Activated CD4-positive, CD25-positive, alpha-beta regulatory T cell treated with anti-CD3 and anti-CD28 coated beads, Interleukin-2, amount 50 U/mL, for 24 hours (primary cell): ENCODE results near the gene RBM33.
A peak's percentile ranks its signal among the peaks of the same experiment; 100 is the strongest.

Experiments
- ATAC-seq, 2 donors: fragments of 150-1000 bp; cut with Tn5 transposase; one replicate each; pipeline ENCODE4 v1.10.0; 2021; ENCODE audit warnings: mild to moderate bottlenecking in 1 of 2, moderate library complexity in 1 of 2

The RBM33 gene

GRCh38 chr7:155631155-155631554, 13.3 kb upstream of the RBM33 start:
- no peak for ATAC-seq

- no peak for ATAC-seq
Observed at GRCh38 chr7:155635817-155636216, 8.6 kb upstream of the RBM33 start.

- no peak for ATAC-seq
Observed at GRCh38 chr7:155637155-155637554, 7.3 kb upstream of the RBM33 start.

- no peak for ATAC-seq
Observed at GRCh38 chr7:155638366-155638765, 6.1 kb upstream of the RBM33 start.

GRCh38 chr7:155639958-155640520, 4.4 kb upstream of the RBM33 start:
- ATAC-seq = no peak

GRCh38 chr7:155640629-155641028, 3.8 kb upstream of the RBM33 start:
- ATAC-seq = no peak

GRCh38 chr7:155643804-155644177, 670 bp upstream of the RBM33 start:
- ATAC-seq = no peak

GRCh38 chr7:155644971-155645509, 579 bp downstream of the RBM33 start:
- peak; percentile 31 to 46 for ATAC-seq

- no peak for ATAC-seq
Observed at GRCh38 chr7:155645662-155646061, 1.2 kb downstream of the RBM33 start.

GRCh38 chr7:155646669-155647068, 2.2 kb downstream of the RBM33 start:
- ATAC-seq = no peak

- ATAC-seq = no peak
Observed at GRCh38 chr7:155647302-155647701, 2.8 kb downstream of the RBM33 start.

- no peak for ATAC-seq
Observed at GRCh38 chr7:155647734-155648133, 3.3 kb downstream of the RBM33 start.

- no peak for ATAC-seq
Observed at GRCh38 chr7:155648752-155649339, 4.4 kb downstream of the RBM33 start.

- no peak for ATAC-seq
Observed at GRCh38 chr7:155649588-155649987, 5.1 kb downstream of the RBM33 start.

GRCh38 chr7:155652156-155653114, 8.0 kb downstream of the RBM33 start:
- ATAC-seq = peak; percentile 72 to 90

- ATAC-seq = no peak
Observed at GRCh38 chr7:155653803-155654202, 9.3 kb downstream of the RBM33 start.

- no peak for ATAC-seq
Observed at GRCh38 chr7:155656891-155657290, 12.4 kb downstream of the RBM33 start.

GRCh38 chr7:155660059-155660757, 15.7 kb downstream of the RBM33 start:
- ATAC-seq = peak; percentile 56 to 67

- peak; percentile 77 to 78 for ATAC-seq
Observed at GRCh38 chr7:155660758-155661093, 16.3 kb downstream of the RBM33 start.

- no peak for ATAC-seq
Observed at GRCh38 chr7:155662343-155663043, 18.0 kb downstream of the RBM33 start.

- no peak for ATAC-seq
Observed at GRCh38 chr7:155663937-155664336, 19.5 kb downstream of the RBM33 start.
